Keratinocyte (primary cell): ENCODE measurements around the gene CCDC40.

Experiments
- EZH2 ChIP-seq: IDR thresholded peaks from one replicate; pipeline ENCODE4 v1.6.1; 2012; ENCODE audit warnings: inconsistent platforms, mild to moderate bottlenecking, low read length, moderate library complexity
- TF ChIP-seq, protein P1 (sequence below), 3 experiments: IDR thresholded peaks in 1 of 3; conservative IDR thresholded peaks in 1 of 3; optimal IDR thresholded peaks in 1 of 3; 2 replicates in 2 of 3; 3 replicates in 1 of 3; pipeline versions ENCODE3 to v1.5.1; 2011; ENCODE audit warnings: low read length in 3 of 3, mild to moderate bottlenecking in 3 of 3, moderate library complexity in 2 of 3, control low read depth in 1 of 3, inconsistent platforms in 1 of 3; ENCODE audit not compliant: insufficient read depth in 2 of 3; ENCODE audit errors: extremely low read depth in 1 of 3

DNA sequence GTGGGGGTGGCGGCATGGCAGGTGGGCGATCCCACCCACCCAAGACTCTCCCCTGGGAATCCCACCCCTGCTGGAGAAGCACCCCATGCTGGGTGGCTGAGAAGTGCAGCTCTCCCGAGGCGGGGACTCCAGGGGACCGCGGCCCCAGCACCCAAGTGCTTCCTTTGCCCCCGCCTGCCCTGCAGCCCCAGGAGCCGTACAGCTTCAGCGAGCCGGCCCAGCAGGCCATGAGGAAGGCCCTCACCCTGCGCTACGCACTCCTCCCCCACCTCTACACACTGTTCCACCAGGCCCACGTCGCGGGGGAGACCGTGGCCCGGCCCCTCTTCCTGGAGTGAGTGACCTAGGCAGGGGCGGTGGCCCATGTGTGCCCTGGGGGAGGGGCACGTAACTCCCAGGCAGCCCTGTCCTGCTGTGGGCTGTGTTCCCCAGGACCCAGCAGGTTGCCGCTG is 76.6 kb downstream of the CCDC40 start:
- TF ChIP-seq, protein P1, sequence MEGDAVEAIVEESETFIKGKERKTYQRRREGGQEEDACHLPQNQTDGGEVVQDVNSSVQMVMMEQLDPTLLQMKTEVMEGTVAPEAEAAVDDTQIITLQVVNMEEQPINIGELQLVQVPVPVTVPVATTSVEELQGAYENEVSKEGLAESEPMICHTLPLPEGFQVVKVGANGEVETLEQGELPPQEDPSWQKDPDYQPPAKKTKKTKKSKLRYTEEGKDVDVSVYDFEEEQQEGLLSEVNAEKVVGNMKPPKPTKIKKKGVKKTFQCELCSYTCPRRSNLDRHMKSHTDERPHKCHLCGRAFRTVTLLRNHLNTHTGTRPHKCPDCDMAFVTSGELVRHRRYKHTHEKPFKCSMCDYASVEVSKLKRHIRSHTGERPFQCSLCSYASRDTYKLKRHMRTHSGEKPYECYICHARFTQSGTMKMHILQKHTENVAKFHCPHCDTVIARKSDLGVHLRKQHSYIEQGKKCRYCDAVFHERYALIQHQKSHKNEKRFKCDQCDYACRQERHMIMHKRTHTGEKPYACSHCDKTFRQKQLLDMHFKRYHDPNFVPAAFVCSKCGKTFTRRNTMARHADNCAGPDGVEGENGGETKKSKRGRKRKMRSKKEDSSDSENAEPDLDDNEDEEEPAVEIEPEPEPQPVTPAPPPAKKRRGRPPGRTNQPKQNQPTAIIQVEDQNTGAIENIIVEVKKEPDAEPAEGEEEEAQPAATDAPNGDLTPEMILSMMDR (optimal IDR thresholded peaks at IDR 0.05 in 1 of 3, IDR thresholded peaks at IDR 0.05 in 1 of 3, conservative IDR thresholded peaks at IDR 0.05 in 1 of 3; ENCODE audit: extremely low read depth in 1 of 3, insufficient read depth in 2 of 3, low read length in 3 of 3): no peak
- TF ChIP-seq EZH2: no peak
